Measurements from ENCODE around the gene S100Z. TPM values are rescaled to one million over a fixed set of nuclear protein-coding genes. Genes with fewer than 3 reads are reported as not detected.

The S100Z gene
- total and polyA plus RNA-seq, 10 of the 15 experiments (the other 5 are each of a cell fraction or from before 2014, with no cell fraction given) = 0.12 to 0.51 (median 0.30) TPM; not detected in 2

- TF ChIP-seq MAX (IDR thresholded peaks at IDR 0.05; ENCODE audit: low read depth, low read length) (no peak), RUNX3 (IDR thresholded peaks at IDR 0.05; ENCODE audit: low read length) (no peak), IRF4 (IDR thresholded peaks at IDR 0.05; ENCODE audit: low read depth, low read length) (0 out of 2 replicates have a peak, but pooled peaks have one; percentile 18), ZNF384 (IDR thresholded peaks at IDR 0.05; ENCODE audit: borderline replicate concordance, low read depth, low read length) (peak; percentile 95), SMAD1 (IDR thresholded peaks at IDR 0.05; ENCODE audit: low read depth, partially characterized antibody) (no peak), RBBP5 (conservative IDR thresholded peaks at IDR 0.05) (no peak), GABPA (IDR thresholded peaks at IDR 0.05; ENCODE audit: low read depth) (no peak), CUX1 (IDR thresholded peaks at IDR 0.05; ENCODE audit: insufficient replicate concordance, low read depth, low read length) (no peak)
Observed at GRCh38 chr5:76874088-76874581, 24.3 kb downstream of the S100Z start (continued).
